Measurements from ENCODE around the gene PTPRN2. TPM values are rescaled to one million over a fixed set of nuclear protein-coding genes. Genes with fewer than 3 reads are reported as not detected.

Gene PTPRN2
- total and polyA plus RNA-seq, 9 of the 15 experiments (the other 6 are each of a cell fraction or from before 2014, with no cell fraction given): not detected

GRCh38 chr7:157966490-157966889 is 621.1 kb downstream of the PTPRN2 start (continued):
- TF ChIP-seq GABPB2 (CRISPR knock-in tag; conservative IDR thresholded peaks at IDR 0.05) (no peak), FOXK2 (conservative IDR thresholded peaks at IDR 0.05 in 1 of 2, IDR thresholded peaks at IDR 0.05 in 1 of 2; ENCODE audit: low read depth in 2 of 2) (no peak), PKNOX1 (IDR thresholded peaks at IDR 0.05) (no peak), DNMT1 (IDR thresholded peaks at IDR 0.05) (no peak), CREB5 (CRISPR knock-in tag; IDR thresholded peaks at IDR 0.05) (no peak), POLR2AphosphoS5 (IDR thresholded peaks at IDR 0.05; ENCODE audit: control insufficient read depth, insufficient read depth, low read depth, low read length) (no peak), ZNF184 (CRISPR knock-in tag; IDR thresholded peaks at IDR 0.05) (no peak), HDAC8 (tag; IDR thresholded peaks at IDR 0.05) (no peak), DACH1 (IDR thresholded peaks at IDR 0.05; ENCODE audit: partially characterized antibody) (no peak), HMGXB4 (CRISPR knock-in tag; IDR thresholded peaks at IDR 0.05) (no peak), KAT2B (IDR thresholded peaks at IDR 0.05; ENCODE audit: low read depth, low read length) (no peak), SMARCA5 (IDR thresholded peaks at IDR 0.05) (no peak), ZNF263 (CRISPR knock-in tag; IDR thresholded peaks at IDR 0.05; ENCODE audit: borderline replicate concordance) (no peak), ZNF518B (CRISPR knock-in tag; IDR thresholded peaks at IDR 0.05) (no peak), E2F3 (CRISPR knock-in tag; IDR thresholded peaks at IDR 0.05) (no peak)
